GM12872 (cell line): ENCODE measurements around the gene EPHB1.

Experiments used
- TF ChIP-seq, protein P1 (sequence below): IDR thresholded peaks from 3 replicates; pipeline ENCODE4 v1.5.1; 2011; ENCODE audit warnings: low read depth, mild to moderate bottlenecking, low read length, moderate library complexity; ENCODE audit not compliant: insufficient read depth

EPHB1 gene

DNA sequence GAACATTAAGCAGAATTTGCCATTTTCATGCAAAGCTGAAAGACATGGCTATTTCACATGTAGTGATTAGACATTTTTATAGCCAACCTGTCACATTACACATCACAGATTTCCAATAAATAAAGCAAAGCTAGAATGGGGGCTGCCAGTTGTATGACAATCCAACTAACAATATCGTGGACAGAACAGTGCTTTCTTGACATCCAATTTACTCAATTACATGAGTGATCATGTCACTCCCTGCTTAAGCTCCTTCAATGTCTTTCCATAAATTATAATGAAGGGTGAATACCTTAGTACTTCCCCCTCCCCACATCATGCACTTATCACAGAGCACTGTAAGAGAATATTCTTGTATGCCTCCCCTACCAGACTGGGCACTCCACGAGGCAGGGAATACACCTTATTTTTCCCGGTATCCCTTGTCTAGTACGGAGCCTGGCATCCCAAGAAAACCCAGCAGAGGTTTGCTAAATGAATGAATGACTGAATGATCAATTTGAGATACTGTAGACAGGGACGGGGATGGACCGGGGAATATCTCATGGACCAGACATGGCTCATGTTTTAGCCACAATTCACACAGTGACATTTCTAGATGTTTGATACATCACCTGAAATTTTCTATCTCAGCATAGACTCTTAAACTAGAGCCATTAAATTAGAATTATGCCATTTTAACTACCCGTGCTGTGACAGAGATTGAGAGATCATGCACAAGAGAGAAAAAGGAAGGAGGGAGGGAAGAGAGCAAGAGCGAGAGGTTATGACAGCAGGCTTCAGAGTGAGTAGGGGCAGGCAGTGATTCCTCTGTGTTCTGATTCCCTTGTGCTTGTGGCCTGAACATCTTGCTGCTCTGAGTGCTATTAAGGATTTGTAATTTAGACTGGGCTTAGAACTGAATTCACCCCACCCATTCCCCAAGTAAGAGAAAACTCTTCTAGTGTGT is 77.7 kb downstream of the EPHB1 start:
- TF ChIP-seq, protein P1, sequence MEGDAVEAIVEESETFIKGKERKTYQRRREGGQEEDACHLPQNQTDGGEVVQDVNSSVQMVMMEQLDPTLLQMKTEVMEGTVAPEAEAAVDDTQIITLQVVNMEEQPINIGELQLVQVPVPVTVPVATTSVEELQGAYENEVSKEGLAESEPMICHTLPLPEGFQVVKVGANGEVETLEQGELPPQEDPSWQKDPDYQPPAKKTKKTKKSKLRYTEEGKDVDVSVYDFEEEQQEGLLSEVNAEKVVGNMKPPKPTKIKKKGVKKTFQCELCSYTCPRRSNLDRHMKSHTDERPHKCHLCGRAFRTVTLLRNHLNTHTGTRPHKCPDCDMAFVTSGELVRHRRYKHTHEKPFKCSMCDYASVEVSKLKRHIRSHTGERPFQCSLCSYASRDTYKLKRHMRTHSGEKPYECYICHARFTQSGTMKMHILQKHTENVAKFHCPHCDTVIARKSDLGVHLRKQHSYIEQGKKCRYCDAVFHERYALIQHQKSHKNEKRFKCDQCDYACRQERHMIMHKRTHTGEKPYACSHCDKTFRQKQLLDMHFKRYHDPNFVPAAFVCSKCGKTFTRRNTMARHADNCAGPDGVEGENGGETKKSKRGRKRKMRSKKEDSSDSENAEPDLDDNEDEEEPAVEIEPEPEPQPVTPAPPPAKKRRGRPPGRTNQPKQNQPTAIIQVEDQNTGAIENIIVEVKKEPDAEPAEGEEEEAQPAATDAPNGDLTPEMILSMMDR, result no peak

DNA sequence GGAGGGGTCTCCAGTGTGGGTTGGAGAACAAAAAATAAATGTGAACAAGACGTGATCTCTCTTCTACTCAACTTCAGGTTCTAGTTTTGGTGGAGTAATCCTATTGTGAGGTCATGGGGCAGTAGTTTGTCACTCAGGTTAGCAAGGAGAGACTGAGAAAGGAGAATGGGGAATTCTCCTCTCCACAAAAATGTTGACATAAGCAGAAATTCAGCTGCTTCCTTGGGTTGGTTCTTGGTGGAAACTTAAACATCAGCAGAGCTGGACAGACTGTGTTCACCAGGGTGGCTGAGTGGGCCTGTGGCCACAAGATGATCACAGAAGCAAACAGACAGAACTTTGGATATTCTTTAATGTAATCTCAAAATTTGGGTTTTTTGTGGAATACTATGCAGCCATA is 78.7 kb downstream of the EPHB1 start:
- TF ChIP-seq, protein P1, result no peak

DNA sequence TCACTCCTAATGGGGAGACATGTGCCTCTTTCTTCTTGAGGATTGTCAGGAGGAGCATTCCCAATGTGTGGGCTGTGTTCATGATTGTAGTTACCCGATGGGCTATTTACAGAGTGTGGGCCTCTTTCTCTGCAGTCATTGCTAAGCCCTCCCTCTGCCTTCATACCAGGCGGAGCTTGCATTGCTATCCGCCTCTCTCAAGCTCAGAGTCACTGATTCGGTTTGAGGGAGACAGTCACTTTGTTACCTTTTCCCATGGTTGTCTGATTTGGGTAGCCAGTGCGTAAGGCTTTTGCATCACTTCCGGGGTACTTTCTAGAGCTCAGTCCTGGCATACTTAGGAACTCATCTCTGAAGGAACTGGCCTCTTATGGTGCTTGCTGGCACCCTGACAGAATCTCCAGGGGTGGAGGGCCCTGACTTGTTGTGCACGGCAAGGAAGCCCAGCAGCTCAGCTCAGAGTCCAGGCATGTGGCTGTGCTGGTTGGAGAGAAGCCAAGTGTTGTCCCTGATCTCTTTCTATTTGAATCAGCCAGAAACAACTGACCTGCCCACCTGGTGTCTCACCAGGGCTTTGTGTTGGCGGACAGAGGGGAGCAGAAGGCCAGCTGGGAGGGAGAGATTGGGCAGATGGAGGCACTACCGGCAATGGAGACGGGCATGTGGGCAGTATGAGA is 79.8 kb downstream of the EPHB1 start:
- TF ChIP-seq, protein P1, result no peak

- TF ChIP-seq, protein P1, result no peak
These were observed 81.8 kb downstream of the EPHB1 start for GRCh38 chr3:134876836-134877235.

DNA sequence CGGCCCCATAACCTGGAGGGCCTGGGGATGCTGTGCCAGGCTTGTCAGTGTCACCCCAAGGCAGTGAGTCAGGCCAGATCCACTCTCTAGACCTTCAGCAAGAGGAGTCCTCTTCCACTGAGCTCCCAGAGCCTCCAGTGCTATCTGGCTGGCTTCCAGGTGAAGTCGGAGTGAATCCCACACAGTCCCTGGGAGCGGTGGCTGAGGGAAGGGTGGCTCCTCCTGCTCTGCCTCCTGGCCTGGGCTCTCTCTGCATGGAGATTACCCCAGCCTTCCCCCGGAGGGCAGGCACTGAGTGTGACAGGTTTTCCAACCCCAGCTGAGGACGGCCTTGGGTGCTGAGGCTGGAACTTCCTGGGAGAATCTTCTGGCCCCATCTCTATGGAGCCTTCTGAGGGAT is 82.7 kb downstream of the EPHB1 start:
- TF ChIP-seq, protein P1, result no peak

DNA sequence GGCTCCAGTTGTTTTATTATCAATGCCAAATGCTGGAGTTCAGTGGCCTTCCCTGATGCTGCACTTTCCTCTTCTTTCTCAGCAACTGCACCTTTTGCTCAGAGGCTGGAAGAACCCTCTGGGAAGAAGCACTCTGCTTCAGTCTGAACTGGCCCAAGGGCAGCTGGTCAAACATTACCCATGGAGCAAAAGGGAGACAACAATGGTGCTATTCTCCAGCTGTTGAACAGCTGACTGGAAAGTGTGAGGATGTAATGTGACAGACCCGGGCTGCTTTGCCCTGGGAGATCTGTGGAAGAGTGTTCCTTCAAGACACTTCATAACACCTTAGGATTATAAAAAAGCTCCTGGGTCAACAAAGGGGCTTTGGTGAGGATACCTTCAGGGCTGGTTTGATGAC is 84.9 kb downstream of the EPHB1 start:
- TF ChIP-seq, protein P1, result no peak

DNA sequence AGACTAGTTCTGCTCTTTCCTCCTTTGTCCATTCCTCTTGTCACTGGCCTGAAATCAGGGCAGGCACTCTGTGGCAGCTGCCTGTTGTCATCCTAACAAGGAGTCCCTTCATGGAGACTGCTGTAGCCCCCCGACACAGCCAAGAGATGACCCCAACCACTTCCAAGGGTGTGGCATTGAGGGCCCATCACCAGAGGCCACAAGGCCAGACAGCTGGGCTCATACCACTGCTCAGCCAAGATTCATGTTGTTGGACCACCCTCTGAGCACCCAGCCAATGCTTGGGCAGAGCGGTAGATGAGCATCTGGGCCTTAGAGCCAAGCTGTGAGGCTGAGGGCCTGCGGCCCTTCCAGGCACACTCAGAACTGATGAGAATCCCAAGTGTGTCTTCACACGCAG is 85.4 kb downstream of the EPHB1 start:
- TF ChIP-seq, protein P1, result no peak
